GM12878 (cell line): Measurements from ENCODE around the gene ATF6. TPM values are rescaled to one million over a fixed set of nuclear protein-coding genes. Genes with fewer than 3 reads are reported as not detected.
A peak's percentile ranks its signal among the peaks of the same experiment; 100 is the strongest.
"Not testable (repeated sequence)": the region's sequence is repeated elsewhere in the genome, so short reads cannot be mapped to it uniquely, and the experiment has no call there.

Experiments
- ATAC-seq: fragments of 200-7000 bp; cut with Tn5 transposase; 3 replicates; pipeline ENCODE4 v1.9.1; 2020; ENCODE audit warnings: mild to moderate bottlenecking, moderate library complexity
- BruUV-seq: library from RNA; stranded (reverse); fragments of 400-500 nt; replicated peaks from 2 replicates; lab custom pipeline; 2021; lab: Mats Ljungman, UMichigan
- CTCF ChIA-PET: fragments of 300-600 bp; sonication (Branson Sonifier 250); formaldehyde crosslinking; extraction: SDS; loops from one replicate; lab custom pipeline; 2021; ENCODE audit warnings: inconsistent platforms; lab: Yijun Ruan, JAX
- POLR2A ChIA-PET: fragments of 350-600 bp; formaldehyde crosslinking; extraction: SDS; loops from one replicate; lab custom pipeline; 2021; ENCODE audit warnings: inconsistent platforms; lab: Charles Lee
- RAD21 ChIA-PET: fragments of 300-600 bp; sonication (Branson Sonifier 250); formaldehyde crosslinking; loops from one replicate; lab custom pipeline; 2023; ENCODE audit warnings: antibody characterized with exemption; ENCODE audit not compliant: unreplicated experiment; lab: Charles Lee
- SMC1A ChIA-PET: fragments of 300-600 bp; sonication (Branson Sonifier 250); formaldehyde crosslinking; loops from one replicate; lab custom pipeline; 2023; ENCODE audit not compliant: unreplicated experiment, uncharacterized antibody; lab: Charles Lee
- DNase-seq: peaks from one replicate; pipeline ENCODE4 v3.0.0-alpha.2; 2011; ENCODE audit warnings: low read depth, low spot score
- FAIRE-seq: peaks from 3 replicates; lab custom pipeline; 2011; peaks lifted over from hg19 to GRCh38; lab: Jason Lieb, UNC
- H2AFZ ChIP-seq: 2 replicates; pipeline ENCODE4 v1.6.0; 2011; ENCODE audit warnings: low read depth, low read length, control low read depth; ENCODE audit not compliant: control insufficient read depth
- H3K27ac ChIP-seq: 2 replicates; pipeline ENCODE4 v1.5.1; 2011; ENCODE audit warnings: control low read depth; ENCODE audit not compliant: control insufficient read depth, insufficient read depth
- H3K27me3 ChIP-seq, 2 experiments: replicated peaks in 1 of 2; 2 replicates each; pipeline versions ENCODE4 v1.6.0 to v1.6.1; 2011; ENCODE audit warnings: low read length in 1 of 2; ENCODE audit not compliant: control insufficient read depth in 2 of 2, insufficient read depth in 2 of 2
- H3K36me3 ChIP-seq, 2 experiments: 2 replicates each; pipeline ENCODE4 v1.5.1; 2011; ENCODE audit warnings: low read length in 1 of 2; ENCODE audit not compliant: control insufficient read depth in 2 of 2, insufficient read depth in 2 of 2
- H3K4me1 ChIP-seq: 2 replicates; pipeline ENCODE4 v1.6.1; 2011; ENCODE audit warnings: mild to moderate bottlenecking, low read length, moderate library complexity, mixed read lengths; ENCODE audit not compliant: control insufficient read depth, insufficient read depth
- H3K4me2 ChIP-seq: 2 replicates; pipeline ENCODE4 v1.6.0; 2011; ENCODE audit warnings: control low read depth; ENCODE audit not compliant: control insufficient read depth, insufficient read depth
- H3K4me3 ChIP-seq: fragments of 200-600 bp; sonication (generic); 2 replicates; pipeline ENCODE4 v1.5.1; 2016
- H3K79me2 ChIP-seq: 2 replicates; pipeline ENCODE4 v1.6.0; 2011; ENCODE audit warnings: low read length; ENCODE audit not compliant: control insufficient read depth, insufficient read depth
- H3K9ac ChIP-seq: 2 replicates; pipeline ENCODE4 v1.8.0; 2011; ENCODE audit warnings: low read length, control low read depth, mixed read lengths; ENCODE audit not compliant: control insufficient read depth, insufficient read depth
- H3K9me3 ChIP-seq: replicated peaks from 3 replicates; pipeline ENCODE4 v1.5.1; 2011; ENCODE audit warnings: mild to moderate bottlenecking, low read length; ENCODE audit not compliant: control insufficient read depth, insufficient read depth
- H4K20me1 ChIP-seq: 2 replicates; pipeline ENCODE4 v1.6.0; 2011; ENCODE audit not compliant: control insufficient read depth, insufficient read depth
- MLLT1 ChIP-seq: fragments of 450-650 bp; IDR thresholded peaks from 2 replicates; pipeline ENCODE4 v1.6.1; 2016; ENCODE audit warnings: mild to moderate bottlenecking
- PAX5 ChIP-seq: IDR thresholded peaks from 2 replicates; pipeline ENCODE4 v1.6.1; 2011; ENCODE audit warnings: low read depth, low read length, borderline replicate concordance
- WGBS: methylation state at CpG from one replicate; pipeline ENCODE4 v1.1.6; 2016; ENCODE audit warnings: low lambda C conversion rate; ENCODE audit not compliant: insufficient replicate concordance, insufficient coverage; ENCODE audit errors: missing lambda C conversion rate; 5-methylcytosine and 5-hydroxymethylcytosine counted together
- in situ Hi-C: fragments of 300-500 bp; cut with MboI; formaldehyde crosslinking; loops from 9 replicates; pipeline ENCODE4 v1.14.3; 2018; ENCODE audit warnings: mixed read lengths
- intact Hi-C: fragments of 100-400 bp; cut with micrococcal nuclease; formaldehyde crosslinking; loops from one replicate; pipeline ENCODE4 v1.14.2; 2022; ENCODE audit not compliant: unreplicated experiment
- polyA plus RNA-seq, 11 experiments: library from polyadenylated mRNA; depleted of rRNA in 4 of 11; unstranded in 6 of 11; stranded (reverse) in 5 of 11; fragments of >200 nt; fragmentation: Nextera tagmentation in 4 of 11; fragmentation: Illumina TruSeq in 1 of 11; extraction: Ambion mirVana in 4 of 11; extraction: Trizol in 1 of 11; gene quantifications; 1 replicate in 1 of 11; 2 replicates in 10 of 11; pipeline versions ENCODE4 v1.2.1 to v1.2.3, GENCODE V29; 2011 to 2016; ENCODE audit warnings: inconsistent platforms in 2 of 11, missing spikeins in 2 of 11, low read depth in 1 of 11
- total RNA-seq, 4 experiments: library from RNA; depleted of rRNA in 3 of 4; stranded (reverse); fragments of >200 nt in 3 of 4; fragmentation: Illumina TruSeq in 1 of 4; extraction: Trizol in 1 of 4; gene quantifications; 2 replicates each; pipeline versions ENCODE4 v1.2.1 to v1.2.3, GENCODE V29; 2013 to 2021

ATF6 gene
- total and polyA plus RNA-seq, 10 of the 15 experiments (the other 5 are each of a cell fraction or from before 2014, with no cell fraction given): 7.8 to 24.3 (median 14.7) TPM

GRCh38 chr1:161725258-161725907 lies 40.7 kb upstream of the ATF6 start:
- peak overlapping the region; percentile 88; the same call in 1 of the 2 replicates for H3K4me3 ChIP-seq
- peak overlapping the region; percentile 78 for H3K27ac ChIP-seq
- H3K9me3 ChIP-seq, intact Hi-C loops, DNase-seq, H4K20me1 ChIP-seq, H3K27me3 ChIP-seq, H3K36me3 ChIP-seq, in situ Hi-C loops, FAIRE-seq, BruUV-seq, ATAC-seq: not testable (repeated sequence)
- peak overlapping the region; percentile 11 for H2AFZ ChIP-seq
- CTCF ChIA-PET: interaction anchor here (0.9 to 5.8 kb wide), 8 partner anchors 8 to 238 kb away, joined by 3 to 86 read pairs (median 5); partner anchors contain the start of gene FCRLA
- 0 out of 2 replicates have a peak, but pooled peaks have one; percentile 48 for TF ChIP-seq MLLT1
- TF ChIP-seq PAX5: peak; percentile 11; the same call in 1 of the 2 replicates
- SMC1A ChIA-PET: interaction anchor here (1.3 to 6.4 kb wide), 5 partner anchors 11 to 36 kb away, joined by 6 to 84 read pairs (median 21); partner anchors contain the start of gene FCRLA
- H3K9ac ChIP-seq: peak overlapping the region; percentile 75
- H3K4me1 ChIP-seq: peaks cover 50% of the 10 kb centered on the region
- POLR2A ChIA-PET: interaction anchor here (1.0 to 4.6 kb wide), 4 partner anchors 9 to 37 kb away, joined by 3 to 34 read pairs (median 4); no protein-coding TSS in a partner anchor
- RAD21 ChIA-PET: interaction anchor here (0.8 to 6.1 kb wide), 5 partner anchors 9 to 186 kb away, joined by 3 to 85 read pairs (median 6); partner anchors contain the start of gene FCRLA
- peak overlapping the region; percentile 95 for H3K4me2 ChIP-seq
- WGBS: 45% methylated on average over 21 of the region's 22 CpGs
- H3K79me2 ChIP-seq: peaks cover 12% of the 10 kb centered on the region
